HG03439 (cell line): ENCODE results near the gene CD34.
A peak's percentile ranks its signal among the peaks of the same experiment; 100 is the strongest.
"Not testable (repeated sequence)": the region's sequence is repeated elsewhere in the genome, so short reads cannot be mapped to it uniquely, and the experiment has no call there.

Experiments used
- ATAC-seq: cut with Tn5 transposase; IDR thresholded peaks from one replicate; pipeline ENCODE4 v1.9.1; 2021; ENCODE audit warnings: mild to moderate bottlenecking, moderate library complexity; ENCODE audit not compliant: unreplicated experiment

The CD34 gene

GRCh38 chr1:207910591-207911354, at the start of gene CD34:
Gene CD34, minus strand, starts transcription at chr1:207911125. Its CDS starts 45 bp downstream, at chr1:207911080.
- no peak for ATAC-seq

- ATAC-seq, result no peak
These were observed 49.4 kb upstream of the CD34 start for GRCh38 chr1:207960346-207960745.

- no peak for ATAC-seq
These were observed 49.0 kb upstream of the CD34 start for GRCh38 chr1:207959910-207960309.

GRCh38 chr1:207959141-207959825, 48.4 kb upstream of the CD34 start:
- no peak for ATAC-seq

- no peak for ATAC-seq
These were observed 47.6 kb upstream of the CD34 start for GRCh38 chr1:207958376-207959139.

- ATAC-seq, result no peak
These were observed 46.1 kb upstream of the CD34 start for GRCh38 chr1:207956986-207957385.

- ATAC-seq, result no peak
These were observed 43.2 kb upstream of the CD34 start for GRCh38 chr1:207954104-207954503.

GRCh38 chr1:207952617-207953542, 42.0 kb upstream of the CD34 start:
- ATAC-seq, result no peak

- ATAC-seq, result no peak
These were observed 40.7 kb upstream of the CD34 start for GRCh38 chr1:207951652-207952051.

- ATAC-seq, result no peak
These were observed 39.8 kb upstream of the CD34 start for GRCh38 chr1:207950750-207951149.

GRCh38 chr1:207949571-207950195, 38.8 kb upstream of the CD34 start:
- ATAC-seq, result no peak

GRCh38 chr1:207948536-207949250, 37.8 kb upstream of the CD34 start:
- no peak for ATAC-seq

- no peak for ATAC-seq
These were observed 35.8 kb upstream of the CD34 start for GRCh38 chr1:207946756-207947155.

GRCh38 chr1:207944571-207944970, 33.6 kb upstream of the CD34 start:
- ATAC-seq, result no peak

GRCh38 chr1:207942337-207942741, 31.4 kb upstream of the CD34 start:
- ATAC-seq, result not testable (repeated sequence)

- ATAC-seq, result no peak
These were observed 30.7 kb upstream of the CD34 start for GRCh38 chr1:207941665-207942064.

- no peak for ATAC-seq
These were observed 27.1 kb upstream of the CD34 start for GRCh38 chr1:207938016-207938415.

- no peak for ATAC-seq
These were observed 26.3 kb upstream of the CD34 start for GRCh38 chr1:207937204-207937603.

- peak; percentile 93 for ATAC-seq
These were observed 24.2 kb upstream of the CD34 start for GRCh38 chr1:207935166-207935583.
